HCT116 (cell line): ENCODE results near the gene EIF4G3.

Source experiments
- ATF3 ChIP-seq: IDR thresholded peaks from 2 replicates; pipeline ENCODE4 v1.6.1; 2012
- CEBPB ChIP-seq: IDR thresholded peaks from 2 replicates; pipeline ENCODE4 v1.6.1; 2012; ENCODE audit warnings: low read depth
- CTCF ChIP-seq, 3 experiments: fragments of 200-600 bp in 1 of 3; sonication (generic) in 1 of 3; IDR thresholded peaks in 2 of 3; conservative IDR thresholded peaks in 1 of 3; 2 replicates each; pipeline ENCODE4 v1.5.1; 2012 to 2017; ENCODE audit warnings: low read depth in 2 of 3, low read length in 2 of 3, antibody characterized with exemption in 1 of 3, borderline replicate concordance in 1 of 3, control low read depth in 1 of 3, mild to moderate bottlenecking in 1 of 3, mixed read lengths in 1 of 3, mixed run types in 1 of 3, moderate library complexity in 1 of 3; ENCODE audit not compliant: insufficient read depth in 1 of 3
- JUND ChIP-seq: IDR thresholded peaks from 2 replicates; pipeline ENCODE4 v1.6.1; 2012
- MAX ChIP-seq: IDR thresholded peaks from 2 replicates; pipeline ENCODE4 v1.6.1; 2012
- POLR2A ChIP-seq: IDR thresholded peaks from 2 replicates; pipeline ENCODE4 v1.7.0; 2011; ENCODE audit warnings: borderline replicate concordance; ENCODE audit not compliant: insufficient read depth, insufficient read length; ENCODE audit errors: extremely low read depth
- POLR2AphosphoS5 ChIP-seq: IDR thresholded peaks from 2 replicates; pipeline ENCODE4 v1.6.1; 2011; ENCODE audit warnings: mild to moderate bottlenecking, low read depth, low read length, moderate library complexity
- REST ChIP-seq: IDR thresholded peaks from 2 replicates; pipeline ENCODE4 v1.6.1; 2012; ENCODE audit warnings: low read depth
- SP1 ChIP-seq: IDR thresholded peaks from 2 replicates; pipeline ENCODE4 v1.6.1; 2012; ENCODE audit warnings: low read depth
- SRF ChIP-seq: IDR thresholded peaks from 2 replicates; pipeline ENCODE4 v1.6.1; 2012; ENCODE audit warnings: low read depth
- YY1 ChIP-seq: IDR thresholded peaks from 2 replicates; pipeline ENCODE4 v1.6.1; 2011; ENCODE audit warnings: low read length, low read depth, moderate library complexity, mild to moderate bottlenecking; ENCODE audit not compliant: insufficient replicate concordance; ENCODE audit errors: extremely low read depth
- ZFX ChIP-seq: fragments of 450-650 bp; IDR thresholded peaks from 2 replicates; pipeline ENCODE4 v1.6.1; 2017

GRCh38 chr1:21156019-21156418 lies 20.7 kb downstream of the EIF4G3 start:
- TF ChIP-seq POLR2AphosphoS5 (no peak), CTCF (IDR thresholded peaks at IDR 0.05 in 2 of 3, conservative IDR thresholded peaks at IDR 0.05 in 1 of 3; ENCODE audit: borderline replicate concordance in 1 of 3, insufficient read depth in 1 of 3, low read depth in 2 of 3, low read length in 2 of 3) (no peak), SP1 (no peak), YY1 (no peak), SRF (no peak), POLR2A (no peak), REST (no peak), MAX (no peak), CEBPB (no peak), JUND (no peak), ZFX (no peak), ATF3 (no peak)
